Right cardiac atrium (tissue), 5 donors: ENCODE results near the gene RALGPS1. TPM values are rescaled to one million over a fixed set of nuclear protein-coding genes. Genes with fewer than 3 reads are reported as not detected.
A peak's percentile ranks its signal among the peaks of the same experiment; 100 is the strongest.

Experiments
- ATAC-seq, 2 donors: fragments of 200-7000 bp; cut with Tn5 transposase; one replicate each; pipeline versions ENCODE4 v1.8.0 to v1.9.1; 2020; ENCODE audit warnings: moderate library complexity in 2 of 2, mild to moderate bottlenecking in 1 of 2
- DNase-seq, 3 donors: peaks; one replicate each; pipeline ENCODE4 v3.0.0-alpha.2; 2020
- H3K27ac ChIP-seq: one replicate; pipeline ENCODE4 v1.5.1; 2013; ENCODE audit warnings: mild to moderate bottlenecking, low read length, control low read depth, moderate library complexity
- H3K27me3 ChIP-seq: one replicate; pipeline ENCODE4 v1.6.1; 2013; ENCODE audit not compliant: control insufficient read depth, insufficient read depth
- H3K4me1 ChIP-seq: one replicate; pipeline ENCODE4 v1.6.1; 2013; ENCODE audit warnings: low read length; ENCODE audit not compliant: control insufficient read depth, insufficient read depth
- H3K4me3 ChIP-seq: one replicate; pipeline ENCODE4 v1.5.1; 2013; ENCODE audit warnings: low read length, control low read depth
- H3K9me3 ChIP-seq: one replicate; pipeline ENCODE4 v1.6.1; 2013; ENCODE audit warnings: low read length; ENCODE audit not compliant: control insufficient read depth
- WGBS: extraction: QIAGEN DNeasy Blood & Tissue Kit; methylation state at CpG from one replicate; pipeline ENCODE4 v1.1.7; 2013; 5-methylcytosine and 5-hydroxymethylcytosine counted together
- intact Hi-C, 4 donors: fragments of 100-400 bp; cut with DNase I; formaldehyde crosslinking; loops; one replicate each; pipeline versions ENCODE4 v1.11.0 to v1.14.0; 2022 to 2023
- polyA plus RNA-seq: library from polyadenylated mRNA; stranded (reverse); fragments of 200-250 nt; gene quantifications from one replicate; pipeline ENCODE4 v1.2.3, GENCODE V29; 2013
- total RNA-seq, 4 donors: library from RNA; stranded (reverse); fragmentation: NEBNext Ultra II Directional; extraction: Animal tissue kit (Norgen Biotek cat#: 25700); gene quantifications; one replicate each; pipeline ENCODE4 v1.2.1, GENCODE V29; 2021
- donor health status: healthy with polysubstance abuse.
- donor health status: DM: no; HTN: yes; CAD: no.
- donor health status: DM: no; HTN: no; CAD: no.
- donor health status: DM: no; HTN: yes; CAD: no; lungs with severe emphysema.
- donor health status: DM: yes; HTN: yes; CAD: no.

RALGPS1 gene
- total and polyA plus RNA-seq, 5 donors: 10.8 to 19.5 (median 16.3) TPM

DNA sequence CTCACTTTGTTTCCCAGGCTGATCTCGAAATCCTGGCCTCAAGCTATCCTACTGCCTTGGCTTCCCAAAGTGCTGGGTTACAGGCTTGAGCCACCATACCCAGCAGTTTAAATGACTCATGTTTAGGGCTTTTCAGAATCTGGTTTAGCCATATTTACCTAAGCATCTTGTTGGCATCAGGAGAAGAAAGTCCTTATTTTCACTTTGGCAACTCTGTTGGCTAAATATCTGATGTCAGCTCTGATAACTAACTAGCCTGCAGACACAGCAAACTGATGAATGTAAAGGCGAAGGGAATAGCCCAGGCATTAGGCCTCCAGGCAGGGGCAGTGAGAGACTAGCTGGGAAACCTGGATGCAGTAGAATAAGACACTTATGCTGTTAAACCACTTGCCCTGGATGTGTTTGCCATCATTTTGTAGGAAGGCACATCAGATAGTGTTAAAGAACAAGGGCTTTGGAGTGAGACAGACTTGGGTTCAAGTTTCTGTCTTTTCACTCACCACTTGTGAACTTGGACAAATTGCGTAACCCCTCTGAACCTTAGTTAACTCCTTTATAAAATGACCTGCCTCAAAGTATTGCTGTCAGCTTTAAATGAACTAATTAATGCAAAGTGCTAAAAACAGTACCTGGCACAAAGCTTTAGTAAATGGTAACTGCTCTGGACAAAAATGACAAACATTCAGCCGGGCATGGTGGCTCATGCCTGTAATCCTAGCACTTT, 315.3 kb downstream of the RALGPS1 start:
- DNase-seq: no peak
- Histone ChIP-seq H3K27me3 (no peaks in the 10 kb centered on the region), H3K9me3 (no peaks in the 10 kb centered on the region), H3K4me1 (no peaks in the 10 kb centered on the region), H3K27ac (no peak overlapping the region), H3K4me3 (no peak overlapping the region)
- intact Hi-C loops: loop anchor here in 1 of 4 donors (10.0 kb wide), 2 partner anchors 55 to 175 kb away; no protein-coding TSS in a partner anchor
- no peak for ATAC-seq
- 96% methylated on average over 4 of the region's 4 CpGs for WGBS

DNA sequence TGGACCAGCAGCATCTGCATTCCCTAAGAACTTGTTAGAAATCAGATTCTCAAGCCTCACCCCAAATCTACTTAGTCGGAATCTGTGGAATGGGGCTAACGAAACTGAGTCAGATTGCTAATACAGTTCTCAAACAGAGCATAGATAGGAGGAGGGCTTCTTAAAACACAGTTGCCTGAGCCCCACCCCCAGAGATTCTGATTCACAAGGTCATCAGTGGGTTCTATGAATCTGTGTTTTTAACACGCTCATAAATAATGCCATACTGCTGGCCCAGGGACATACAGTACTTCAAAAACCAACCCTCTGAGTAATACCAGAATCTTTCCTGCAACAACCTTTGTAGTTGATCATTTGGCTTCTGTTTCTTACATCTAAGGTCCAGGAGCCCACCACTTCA, 317.1 kb downstream of the RALGPS1 start:
- intact Hi-C loops: no loop called here
- WGBS: 96% methylated on average over 3 of the region's 3 CpGs
- no peaks in the 10 kb centered on the region for H3K9me3 ChIP-seq
- no peak for ATAC-seq
- no peak for DNase-seq
- H3K27ac ChIP-seq: no peak overlapping the region
- H3K27me3 ChIP-seq: no peaks in the 10 kb centered on the region
- H3K4me1 ChIP-seq: no peaks in the 10 kb centered on the region
- H3K4me3 ChIP-seq: no peak overlapping the region

DNA sequence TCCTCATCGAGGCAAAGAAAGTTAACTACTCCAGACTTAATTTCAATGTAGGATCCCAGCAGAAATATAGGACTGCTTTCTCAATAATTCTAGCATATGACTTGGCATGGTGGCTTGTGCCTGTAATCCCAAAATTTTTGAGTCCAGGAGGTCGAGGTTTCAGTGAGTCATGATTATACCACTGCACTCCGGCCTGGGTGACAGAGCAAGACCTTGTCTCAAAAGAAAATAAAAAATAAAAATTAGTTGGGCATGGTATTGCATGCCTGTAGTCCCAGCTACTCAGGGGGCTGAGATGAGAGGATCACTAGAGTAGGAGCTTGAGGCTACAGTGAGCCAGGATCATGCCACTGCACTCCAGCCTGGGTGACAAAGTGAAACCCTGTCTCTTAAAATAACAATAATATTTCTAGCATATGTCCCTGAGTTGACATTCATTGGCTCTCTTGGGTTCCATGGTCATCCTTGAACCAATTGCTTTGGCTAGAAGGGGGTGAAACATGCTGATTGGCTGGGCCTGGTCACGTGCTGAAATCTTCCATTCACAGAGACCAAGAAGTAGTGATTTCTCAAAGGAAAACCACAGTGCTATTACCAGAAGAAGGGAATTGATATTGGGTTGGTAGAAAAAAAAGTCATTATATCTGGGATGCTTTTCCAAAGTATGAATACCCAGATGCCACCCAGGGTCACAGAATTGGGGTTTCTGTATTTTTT, 318.4 kb downstream of the RALGPS1 start:
- H3K9me3 ChIP-seq: no peaks in the 10 kb centered on the region
- H3K27ac ChIP-seq: no peak overlapping the region
- no peak overlapping the region for H3K4me3 ChIP-seq
- 87% methylated on average over 4 of the region's 4 CpGs for WGBS
- ATAC-seq (no peak), DNase-seq (no peak)
- no peaks in the 10 kb centered on the region for H3K27me3 ChIP-seq
- no peaks in the 10 kb centered on the region for H3K4me1 ChIP-seq
- intact Hi-C loops: no loop called here

DNA sequence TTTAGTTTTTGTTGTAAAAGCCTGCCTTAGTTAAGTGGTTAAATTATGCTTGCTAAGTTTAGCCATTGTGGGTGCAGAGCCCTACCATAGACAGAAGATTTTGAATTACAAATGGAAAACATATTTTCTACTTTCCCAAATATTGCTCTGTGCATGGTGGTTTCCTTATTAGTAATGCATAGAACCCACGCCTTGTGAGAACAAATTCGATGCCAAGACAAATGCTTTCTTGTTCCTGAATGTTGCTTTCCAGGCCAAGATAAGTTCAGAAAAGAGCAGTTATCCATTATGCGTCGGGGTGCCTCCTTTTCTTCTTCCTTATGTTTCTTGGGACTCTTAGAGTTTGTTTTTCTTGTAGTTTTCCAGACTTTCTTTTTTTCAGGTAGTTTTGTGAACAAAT, 319.0 kb downstream of the RALGPS1 start:
- Histone ChIP-seq H3K4me1 (no peaks in the 10 kb centered on the region), H3K27me3 (no peaks in the 10 kb centered on the region), H3K27ac (peak overlapping the region; percentile 17), H3K9me3 (no peaks in the 10 kb centered on the region), H3K4me3 (no peak overlapping the region)
- intact Hi-C loops: no loop called here
- DNase-seq (no peak), ATAC-seq (peak in 1 of 2 donors; percentile 37)
- 46% methylated on average over 4 of the region's 4 CpGs for WGBS

DNA sequence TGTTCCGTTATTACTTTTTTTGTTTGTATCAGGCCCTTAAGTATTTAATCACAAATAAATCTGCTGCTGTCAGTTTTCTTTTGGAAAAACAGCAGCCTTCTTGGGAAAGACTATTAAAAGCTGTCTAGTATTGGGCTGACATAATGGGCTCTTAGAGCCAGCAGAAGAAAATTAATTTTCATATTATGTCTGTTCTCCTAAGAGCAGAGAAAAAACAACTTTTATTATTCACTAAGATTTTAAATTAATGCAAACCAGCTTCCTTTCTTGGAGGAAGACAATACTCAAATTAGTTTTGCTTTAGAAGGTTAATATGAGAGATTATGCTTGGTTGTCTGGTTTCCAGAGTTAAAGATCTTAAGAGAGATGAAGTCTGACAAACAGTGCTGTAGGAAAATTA, 319.4 kb downstream of the RALGPS1 start:
- DNase-seq: no peak
- no peak overlapping the region for H3K27ac ChIP-seq
- intact Hi-C loops: no loop called here
- H3K27me3 ChIP-seq: no peaks in the 10 kb centered on the region
- no peaks in the 10 kb centered on the region for H3K9me3 ChIP-seq
- H3K4me3 ChIP-seq: no peak overlapping the region
- no peaks in the 10 kb centered on the region for H3K4me1 ChIP-seq
- WGBS: 42% methylated on average over 1 of the region's 1 CpG
- ATAC-seq: no peak

DNA sequence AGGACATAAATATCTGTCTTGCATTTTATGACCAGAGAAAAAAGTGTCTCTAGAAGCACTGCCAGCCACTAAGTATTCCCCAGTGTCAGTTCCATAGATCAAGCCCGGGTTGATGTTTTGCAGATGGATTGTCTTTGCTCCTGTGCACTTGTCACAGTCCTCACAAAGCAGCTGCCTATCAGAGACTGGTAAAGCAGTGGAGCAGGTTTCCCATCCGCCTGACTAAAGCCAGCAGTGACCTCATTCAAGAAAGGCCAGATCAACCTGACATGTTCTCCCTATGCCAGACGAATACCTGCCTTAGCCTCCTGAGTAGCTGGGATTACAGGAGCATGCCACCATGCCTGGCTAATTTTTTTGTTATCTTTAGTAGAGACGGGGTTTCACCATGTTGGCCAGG, 323.2 kb downstream of the RALGPS1 start:
- intact Hi-C loops: no loop called here
- no peaks in the 10 kb centered on the region for H3K4me1 ChIP-seq
- WGBS: 88% methylated on average over 4 of the region's 4 CpGs
- no peak overlapping the region for H3K27ac ChIP-seq
- DNase-seq (no peak), ATAC-seq (no peak)
- no peaks in the 10 kb centered on the region for H3K27me3 ChIP-seq
- no peak overlapping the region for H3K4me3 ChIP-seq
- H3K9me3 ChIP-seq: no peaks in the 10 kb centered on the region

DNA sequence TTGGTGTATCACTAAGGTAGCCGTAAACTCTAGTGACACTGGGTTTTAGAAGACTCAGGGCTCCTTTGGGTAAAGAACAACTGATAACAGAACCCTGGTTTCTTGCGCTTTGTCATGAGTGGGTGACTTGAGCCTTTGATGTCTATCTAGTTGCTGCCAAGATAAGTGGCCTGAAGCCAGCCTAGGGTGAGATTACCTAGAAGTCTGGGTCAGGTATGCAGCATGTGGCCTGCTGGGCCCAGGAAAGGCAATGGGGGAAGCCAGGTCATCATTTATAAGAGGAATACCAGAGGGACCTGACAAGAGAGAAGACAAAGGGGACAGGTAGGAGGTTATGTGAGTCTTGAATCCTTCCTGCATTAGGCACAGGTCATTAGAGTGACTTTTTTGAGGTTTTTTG, 326.8 kb downstream of the RALGPS1 start:
- no peak overlapping the region for H3K4me3 ChIP-seq
- no peaks in the 10 kb centered on the region for H3K27me3 ChIP-seq
- no peak overlapping the region for H3K27ac ChIP-seq
- ATAC-seq: no peak
- intact Hi-C loops: no loop called here
- 94% methylated on average over 2 of the region's 2 CpGs for WGBS
- no peaks in the 10 kb centered on the region for H3K9me3 ChIP-seq
- no peak for DNase-seq
- H3K4me1 ChIP-seq: no peaks in the 10 kb centered on the region

DNA sequence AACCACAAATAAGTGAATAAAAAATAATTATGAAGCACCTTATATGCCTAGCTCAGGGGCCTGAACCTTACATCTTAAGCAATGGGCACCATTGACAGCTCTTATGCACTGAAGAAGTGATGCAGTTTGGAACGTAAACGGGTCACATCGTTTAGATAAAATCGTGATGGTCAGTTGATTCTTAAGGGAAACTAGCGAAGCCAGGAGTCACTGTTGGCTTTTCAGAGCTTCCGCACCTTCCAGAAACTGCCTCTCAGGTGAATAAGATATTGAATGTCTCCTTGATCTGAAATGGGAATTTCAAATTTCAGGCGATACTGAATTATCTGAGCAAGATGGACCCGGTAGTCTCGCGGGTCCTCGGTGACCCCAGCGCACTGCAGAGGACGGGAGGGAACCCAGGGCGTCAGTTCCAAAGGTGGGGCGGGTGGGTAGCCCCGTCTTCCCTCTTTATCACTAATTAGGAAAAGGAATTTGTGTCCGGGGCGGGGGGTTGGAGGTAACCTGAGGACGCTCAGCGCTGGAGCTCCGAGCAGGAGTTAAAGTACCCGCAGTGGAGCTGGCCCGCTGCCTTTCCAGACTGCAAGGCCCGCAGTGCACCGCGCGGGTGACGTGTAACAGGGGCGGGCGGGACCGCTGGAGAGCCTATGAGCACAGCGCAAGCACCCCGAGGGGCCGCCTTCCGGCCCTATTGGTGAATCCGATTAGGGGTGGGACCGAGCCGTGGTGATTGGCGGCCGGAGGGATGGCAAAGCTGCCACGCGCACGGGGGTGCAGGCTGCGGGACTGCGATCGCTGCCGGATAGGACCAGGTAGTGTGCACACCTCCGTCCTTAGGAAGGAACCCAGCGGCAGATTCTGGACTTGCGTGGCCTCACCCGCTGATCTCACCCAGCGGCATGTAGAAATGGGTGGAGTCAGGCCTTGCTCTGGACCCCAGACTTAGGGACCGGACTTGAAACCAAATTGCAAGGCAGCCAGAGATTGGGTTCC, 330.3 kb downstream of the RALGPS1 start:
- Histone ChIP-seq H3K27ac (peak overlapping the region; percentile 45), H3K27me3 (no peaks in the 10 kb centered on the region), H3K4me1 (no peaks in the 10 kb centered on the region), H3K4me3 (peak overlapping the region; percentile 45), H3K9me3 (no peaks in the 10 kb centered on the region)
- intact Hi-C loops: no loop called here
- peak; percentile 100 for ATAC-seq
- DNase-seq: peak; percentile 99 to 100 (median 99)
- WGBS: 7% methylated on average over 53 of the region's 53 CpGs

DNA sequence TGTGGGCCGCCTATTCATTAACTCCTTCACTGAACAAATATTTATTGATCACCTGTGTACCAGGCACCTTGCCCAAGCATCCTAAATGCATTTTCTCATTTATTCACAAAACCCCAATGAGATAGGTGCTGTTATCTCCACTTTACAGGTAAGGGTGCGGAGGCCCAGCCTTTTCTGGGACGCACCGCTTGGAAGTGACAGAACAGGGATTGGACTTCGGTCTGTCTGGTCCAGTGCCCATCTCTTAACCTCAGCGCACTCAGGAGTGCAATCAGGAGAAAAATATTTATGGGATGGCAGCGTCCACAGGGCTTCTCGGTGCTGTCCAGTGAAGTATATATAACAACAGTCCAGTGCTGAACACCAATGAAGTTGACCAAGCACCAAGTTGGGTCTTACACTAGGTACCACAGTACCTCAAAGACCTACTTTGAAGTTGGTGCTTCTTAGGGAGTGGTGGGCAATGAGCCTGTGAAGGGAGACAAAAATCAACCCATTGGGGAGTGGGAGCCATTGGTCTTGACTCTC, 331.1 kb downstream of the RALGPS1 start:
- no peak for ATAC-seq

DNA sequence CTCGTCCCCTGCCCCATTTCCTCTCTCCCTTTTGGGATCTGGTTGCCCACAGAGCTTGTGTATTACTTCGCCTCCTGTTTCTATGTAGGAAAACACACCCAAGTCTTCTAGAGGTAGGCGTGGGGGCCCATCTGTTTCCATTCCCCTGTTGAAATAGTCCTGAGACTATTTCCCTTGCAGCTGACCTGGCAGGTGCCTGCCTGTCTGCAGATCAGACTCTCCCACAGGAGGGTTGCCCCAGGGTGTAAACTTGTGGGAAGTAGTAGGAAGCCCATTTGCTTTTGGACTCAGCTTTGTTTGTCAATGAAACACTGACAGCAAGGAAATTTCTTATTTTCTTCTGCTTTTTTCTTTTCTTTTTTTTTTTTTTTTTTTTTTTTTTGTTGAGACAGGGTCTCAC, 333.7 kb downstream of the RALGPS1 start:
- peaks cover 5% of the 10 kb centered on the region for H3K4me1 ChIP-seq
- DNase-seq (no peak), ATAC-seq (no peak)
- no peaks in the 10 kb centered on the region for H3K9me3 ChIP-seq
- 86% methylated on average over 3 of the region's 3 CpGs for WGBS
- intact Hi-C loops: no loop called here
- no peak overlapping the region for H3K4me3 ChIP-seq
- no peaks in the 10 kb centered on the region for H3K27me3 ChIP-seq
- H3K27ac ChIP-seq: no peak overlapping the region

More for the DNA sequence above, 331.1 kb downstream of the RALGPS1 start:
- Histone ChIP-seq H3K27me3 (no peaks in the 10 kb centered on the region), H3K4me1 (peaks cover 4% of the 10 kb centered on the region), H3K27ac (no peak overlapping the region), H3K9me3 (no peaks in the 10 kb centered on the region), H3K4me3 (peak overlapping the region; percentile 45)
- no peak for DNase-seq
- WGBS: 65% methylated on average over 8 of the region's 8 CpGs
- intact Hi-C loops: no loop called here
